Astrocyte (in vitro differentiated cells and primary cell): ENCODE results near the gene ZMYM5. TPM values are rescaled to one million over a fixed set of nuclear protein-coding genes. Genes with fewer than 3 reads are reported as not detected.
"Not testable (repeated sequence)": the region's sequence is repeated elsewhere in the genome, so short reads cannot be mapped to it uniquely, and the experiment has no call there.

Experiments used
- DNase-seq: peaks from one replicate; pipeline ENCODE4 v3.0.0-alpha.2; 2010; ENCODE audit warnings: low read depth
- FAIRE-seq: peaks from 2 replicates; lab custom pipeline; 2011; peaks lifted over from hg19 to GRCh38; lab: Jason Lieb, UNC
- H2AFZ ChIP-seq: 2 replicates; pipeline ENCODE4 v1.6.0; 2012; ENCODE audit warnings: low read depth, low read length, inconsistent platforms
- H3K27ac ChIP-seq: 2 replicates; pipeline ENCODE4 v1.5.1; 2011; ENCODE audit warnings: low read depth, low read length, inconsistent platforms
- H3K27me3 ChIP-seq: 2 replicates; pipeline ENCODE4 v1.6.0; 2011; ENCODE audit warnings: low read length, inconsistent platforms; ENCODE audit not compliant: insufficient read depth
- H3K36me3 ChIP-seq: 2 replicates; pipeline ENCODE4 v1.5.1; 2011; ENCODE audit warnings: low read length, inconsistent platforms; ENCODE audit not compliant: insufficient read depth
- H3K4me1 ChIP-seq: 2 replicates; pipeline ENCODE4 v1.5.1; 2011; ENCODE audit warnings: low read length, inconsistent platforms; ENCODE audit not compliant: insufficient read depth
- H3K4me2 ChIP-seq: 2 replicates; pipeline ENCODE4 v1.6.0; 2012; ENCODE audit warnings: low read length, inconsistent platforms
- H3K4me3 ChIP-seq: 2 replicates; pipeline ENCODE4 v1.5.1; 2011; ENCODE audit warnings: low read depth, mild to moderate bottlenecking, low read length, inconsistent platforms; ENCODE audit not compliant: insufficient read depth
- H3K79me2 ChIP-seq: 2 replicates; pipeline ENCODE4 v1.6.0; 2012; ENCODE audit warnings: mild to moderate bottlenecking, low read length, inconsistent platforms; ENCODE audit not compliant: insufficient read depth
- H3K9ac ChIP-seq: 2 replicates; pipeline ENCODE4 v1.6.0; 2012; ENCODE audit warnings: mild to moderate bottlenecking, low read length, inconsistent platforms
- H3K9me3 ChIP-seq: 2 replicates; pipeline ENCODE4 v1.5.1; 2012; ENCODE audit warnings: low read depth, mild to moderate bottlenecking, low read length, inconsistent platforms; ENCODE audit not compliant: insufficient read depth
- H4K20me1 ChIP-seq: 2 replicates; pipeline ENCODE4 v1.6.0; 2012; ENCODE audit warnings: low read length, inconsistent platforms; ENCODE audit not compliant: insufficient read depth
- H3K27ac Mint-ChIP-seq: one replicate; pipeline ENCODE4 v1.8.0; 2021; ENCODE audit warnings: mild to moderate bottlenecking, mixed read lengths; ENCODE audit not compliant: unreplicated experiment
- H3K27me3 Mint-ChIP-seq: one replicate; pipeline ENCODE4 v1.8.0; 2021; ENCODE audit warnings: low read depth, mixed read lengths; ENCODE audit not compliant: unreplicated experiment
- H3K36me3 Mint-ChIP-seq: one replicate; pipeline ENCODE4 v1.8.0; 2021; ENCODE audit warnings: low read depth, mixed read lengths; ENCODE audit not compliant: unreplicated experiment
- H3K4me1 Mint-ChIP-seq: one replicate; pipeline ENCODE4 v1.8.0; 2021; ENCODE audit warnings: low read depth, mixed read lengths; ENCODE audit not compliant: unreplicated experiment
- H3K4me3 Mint-ChIP-seq: one replicate; pipeline ENCODE4 v1.8.0; 2021; ENCODE audit warnings: mild to moderate bottlenecking, moderate library complexity, mixed read lengths; ENCODE audit not compliant: unreplicated experiment
- H3K9me3 Mint-ChIP-seq: one replicate; pipeline ENCODE4 v1.8.0; 2021; ENCODE audit warnings: mild to moderate bottlenecking, mixed read lengths; ENCODE audit not compliant: unreplicated experiment
- EZH2 ChIP-seq: IDR thresholded peaks from 2 replicates; pipeline ENCODE4 v1.6.1; 2012; ENCODE audit warnings: mild to moderate bottlenecking, low read length, inconsistent platforms; ENCODE audit not compliant: insufficient read depth
- total RNA-seq: library from RNA; stranded (reverse); gene quantifications from 2 replicates; pipeline ENCODE4 v1.2.1, GENCODE V29; 2021
- TF ChIP-seq, protein P1 (sequence below): IDR thresholded peaks from 2 replicates; pipeline ENCODE4 v1.5.1; 2011; ENCODE audit warnings: low read depth, mild to moderate bottlenecking, inconsistent platforms, low read length, moderate library complexity; ENCODE audit not compliant: insufficient read depth

ZMYM5 gene
- total RNA-seq, 1 donor from 2014 or later: 16.0 TPM

DNA sequence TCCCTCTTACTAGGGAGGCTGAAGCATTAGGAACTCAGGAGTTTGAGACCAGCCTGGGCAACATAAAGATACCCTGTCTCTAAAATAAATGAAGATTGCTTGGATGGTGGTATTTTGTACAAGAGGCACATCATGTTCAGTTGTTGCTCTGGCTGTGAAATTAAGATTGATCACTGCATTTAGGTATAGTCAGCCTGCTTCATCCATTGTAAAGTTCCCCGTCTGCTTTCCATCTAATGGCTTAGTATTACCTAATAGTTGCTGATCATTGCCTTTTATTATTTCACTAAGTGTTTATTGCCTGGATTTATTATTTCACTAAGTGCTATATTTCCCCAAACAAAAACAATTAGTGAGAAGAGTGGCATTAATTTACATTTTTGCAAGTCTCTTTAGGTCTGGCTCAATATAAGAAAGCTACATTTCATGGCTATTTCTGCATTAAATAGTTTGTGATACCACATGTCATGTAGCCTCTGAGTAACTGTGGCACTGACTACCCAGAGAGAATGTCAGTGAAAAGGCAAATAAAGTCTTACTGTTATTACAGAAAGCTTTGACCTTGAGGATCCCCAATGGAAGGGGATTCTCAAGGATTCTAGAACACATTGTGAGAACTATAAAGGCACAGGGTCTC, 45.0 kb upstream of the ZMYM5 start:
- Histone ChIP-seq H3K4me2 (no peak overlapping the region), H3K36me3 (no peaks in the 10 kb centered on the region), H2AFZ (no peak overlapping the region), H3K27ac (no peak overlapping the region), H3K27me3 (no peaks in the 10 kb centered on the region), H3K79me2 (no peaks in the 10 kb centered on the region), H3K9me3 (no peaks in the 10 kb centered on the region), H3K9ac (no peak overlapping the region), H3K4me1 (peaks cover 3% of the 10 kb centered on the region), H4K20me1 (no peaks in the 10 kb centered on the region), H3K4me3 (no peak overlapping the region)
- H3K9me3 Mint-ChIP-seq: no peaks in the 10 kb centered on the region
- no peak overlapping the region for H3K4me3 Mint-ChIP-seq
- no peak overlapping the region for H3K27ac Mint-ChIP-seq
- no peaks in the 10 kb centered on the region for H3K36me3 Mint-ChIP-seq
- no peak for FAIRE-seq
- no peaks in the 10 kb centered on the region for H3K27me3 Mint-ChIP-seq
- DNase-seq: no peak
- H3K4me1 Mint-ChIP-seq: peaks cover 6% of the 10 kb centered on the region
- TF ChIP-seq, protein P1, sequence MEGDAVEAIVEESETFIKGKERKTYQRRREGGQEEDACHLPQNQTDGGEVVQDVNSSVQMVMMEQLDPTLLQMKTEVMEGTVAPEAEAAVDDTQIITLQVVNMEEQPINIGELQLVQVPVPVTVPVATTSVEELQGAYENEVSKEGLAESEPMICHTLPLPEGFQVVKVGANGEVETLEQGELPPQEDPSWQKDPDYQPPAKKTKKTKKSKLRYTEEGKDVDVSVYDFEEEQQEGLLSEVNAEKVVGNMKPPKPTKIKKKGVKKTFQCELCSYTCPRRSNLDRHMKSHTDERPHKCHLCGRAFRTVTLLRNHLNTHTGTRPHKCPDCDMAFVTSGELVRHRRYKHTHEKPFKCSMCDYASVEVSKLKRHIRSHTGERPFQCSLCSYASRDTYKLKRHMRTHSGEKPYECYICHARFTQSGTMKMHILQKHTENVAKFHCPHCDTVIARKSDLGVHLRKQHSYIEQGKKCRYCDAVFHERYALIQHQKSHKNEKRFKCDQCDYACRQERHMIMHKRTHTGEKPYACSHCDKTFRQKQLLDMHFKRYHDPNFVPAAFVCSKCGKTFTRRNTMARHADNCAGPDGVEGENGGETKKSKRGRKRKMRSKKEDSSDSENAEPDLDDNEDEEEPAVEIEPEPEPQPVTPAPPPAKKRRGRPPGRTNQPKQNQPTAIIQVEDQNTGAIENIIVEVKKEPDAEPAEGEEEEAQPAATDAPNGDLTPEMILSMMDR: no peak
- no peak for TF ChIP-seq EZH2

DNA sequence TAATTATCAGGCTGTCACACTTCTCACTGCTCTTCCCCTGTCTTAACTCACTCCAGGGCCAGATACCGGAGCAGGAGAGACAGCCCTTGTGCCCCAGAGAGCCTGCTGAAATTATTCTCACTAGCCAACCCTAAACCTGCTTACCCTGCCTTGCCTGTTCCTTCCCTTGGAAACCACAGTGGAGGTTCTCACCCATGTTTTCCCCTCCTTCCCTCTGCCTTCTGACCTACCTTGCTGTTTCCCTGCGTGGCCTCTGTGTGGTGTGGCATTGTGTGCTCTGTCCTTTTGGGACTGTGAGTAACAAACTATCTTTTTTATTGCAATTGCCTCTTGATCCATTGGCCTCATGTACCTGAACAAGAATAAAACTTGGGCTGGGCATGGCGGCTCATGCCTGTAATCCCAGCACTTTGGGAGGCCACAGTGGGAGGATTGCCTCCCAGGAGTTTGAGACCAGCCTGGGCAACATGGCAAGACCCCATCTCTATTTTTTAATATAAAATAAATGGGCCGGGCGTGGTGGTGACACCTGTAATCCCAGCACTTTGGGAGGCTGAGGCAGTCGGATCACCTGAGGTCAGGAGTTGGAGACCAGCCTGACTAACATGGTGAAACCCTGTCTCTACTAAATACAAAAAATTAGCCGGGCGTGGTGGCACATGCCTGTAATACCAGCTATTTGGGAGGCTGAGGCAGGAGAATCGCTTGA, 42.2 kb upstream of the ZMYM5 start:
- not testable (repeated sequence) for H3K79me2 ChIP-seq, H3K36me3 ChIP-seq, H3K4me2 ChIP-seq, H3K9me3 ChIP-seq, H3K27ac Mint-ChIP-seq, H3K27me3 Mint-ChIP-seq, H3K4me3 ChIP-seq, H3K9ac ChIP-seq, H3K4me3 Mint-ChIP-seq, H3K36me3 Mint-ChIP-seq, H3K27ac ChIP-seq, H3K4me1 Mint-ChIP-seq, FAIRE-seq, DNase-seq, H3K9me3 Mint-ChIP-seq, H2AFZ ChIP-seq, H4K20me1 ChIP-seq, H3K4me1 ChIP-seq, H3K27me3 ChIP-seq

DNA sequence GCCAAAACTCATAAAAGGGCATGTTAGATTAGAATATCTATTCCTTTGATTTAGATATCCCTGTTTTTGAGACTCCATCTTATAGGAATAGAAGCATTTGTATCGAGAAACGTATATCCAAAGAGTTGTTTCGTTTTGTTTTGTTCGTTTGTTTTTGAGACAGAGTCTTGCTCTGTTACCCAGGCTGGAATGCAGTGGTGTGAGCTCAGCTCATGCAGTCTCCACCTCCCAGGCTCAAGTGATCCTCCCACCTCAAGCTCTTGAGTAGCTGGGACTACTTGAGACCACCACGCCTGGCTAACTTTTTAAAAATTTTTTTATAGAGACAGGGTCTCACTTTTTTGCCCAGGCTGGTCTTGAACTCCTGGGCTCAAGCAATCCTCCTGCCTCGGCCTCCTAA, 26.6 kb upstream of the ZMYM5 start:
- H3K9ac ChIP-seq: no peak overlapping the region
- H3K27me3 Mint-ChIP-seq: no peaks in the 10 kb centered on the region
- H3K9me3 ChIP-seq: no peaks in the 10 kb centered on the region
- H3K27me3 ChIP-seq: no peaks in the 10 kb centered on the region
- H2AFZ ChIP-seq: no peak overlapping the region
- no peaks in the 10 kb centered on the region for H4K20me1 ChIP-seq
- H3K4me3 Mint-ChIP-seq: no peak overlapping the region
- no peaks in the 10 kb centered on the region for H3K4me1 ChIP-seq
- H3K4me3 ChIP-seq: no peak overlapping the region
- H3K27ac ChIP-seq: no peak overlapping the region
- DNase-seq: no peak
- no peaks in the 10 kb centered on the region for H3K9me3 Mint-ChIP-seq
- FAIRE-seq: no peak
- no peaks in the 10 kb centered on the region for H3K79me2 ChIP-seq
- no peaks in the 10 kb centered on the region for H3K36me3 Mint-ChIP-seq
- no peaks in the 10 kb centered on the region for H3K36me3 ChIP-seq
- TF ChIP-seq, protein P1: no peak
- TF ChIP-seq EZH2: no peak
- no peak overlapping the region for H3K27ac Mint-ChIP-seq
- H3K4me1 Mint-ChIP-seq: no peaks in the 10 kb centered on the region
- no peak overlapping the region for H3K4me2 ChIP-seq
